GM21526 (cell line): ENCODE data around the gene IFI27.

ENCODE experiments used
- ATAC-seq: cut with Tn5 transposase; IDR thresholded peaks from one replicate; pipeline ENCODE4 v1.9.1; 2021; ENCODE audit warnings: moderate library complexity; ENCODE audit not compliant: unreplicated experiment, low FRiP score

IFI27 gene

DNA sequence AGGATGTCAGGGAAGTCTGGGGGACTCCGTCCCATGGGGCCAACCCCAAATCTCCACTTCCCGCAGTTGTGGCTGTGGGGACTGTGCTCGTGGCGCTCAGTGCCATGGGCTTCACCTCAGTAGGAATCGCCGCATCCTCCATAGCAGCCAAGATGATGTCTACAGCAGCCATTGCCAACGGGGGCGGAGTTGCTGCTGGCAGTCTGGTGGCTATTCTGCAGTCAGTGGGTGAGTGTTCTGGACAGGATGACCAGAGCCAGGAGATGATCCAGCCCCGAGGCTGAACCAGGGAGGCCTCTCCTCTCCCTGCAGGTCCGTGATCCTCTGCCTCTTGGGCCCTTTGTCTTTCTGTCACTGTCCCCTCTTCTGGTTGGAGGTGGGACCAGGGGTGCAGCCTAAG is 8.8 kb upstream of the IFI27 start:
- ATAC-seq, result no peak

DNA sequence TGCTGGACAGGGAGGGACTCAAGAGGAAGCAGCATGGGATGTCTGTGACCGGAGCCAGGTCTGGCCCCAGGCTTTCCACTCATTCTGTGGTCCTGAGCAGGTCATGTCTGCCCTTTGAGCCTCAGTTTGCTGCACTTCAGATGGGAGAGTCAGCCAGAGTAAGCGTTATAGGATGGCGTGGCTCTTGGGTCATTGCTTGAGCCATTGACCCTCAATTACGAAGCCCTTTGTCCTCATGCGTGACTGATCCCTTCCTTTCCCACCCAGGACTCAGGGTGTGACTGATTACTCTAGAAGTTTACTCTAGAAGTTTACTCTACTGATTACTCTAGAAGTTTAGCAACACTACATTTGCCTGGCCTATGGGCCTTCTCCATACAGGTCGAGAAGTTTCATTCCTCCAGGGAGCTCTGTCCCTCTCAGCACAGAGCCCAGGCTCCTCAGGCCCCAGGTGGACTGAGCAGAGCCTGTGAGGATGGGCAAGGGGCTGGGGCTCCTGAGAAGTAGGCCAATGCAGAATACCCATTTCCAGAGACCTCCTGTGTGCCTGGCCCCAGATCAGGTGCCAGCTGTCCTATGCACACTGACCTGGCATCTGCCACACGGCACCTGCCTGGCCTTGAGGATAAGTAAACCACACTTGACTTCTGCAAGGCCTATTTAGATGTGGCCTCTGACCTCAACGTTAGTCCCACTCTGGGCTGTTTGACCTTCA is 7.6 kb upstream of the IFI27 start:
- no peak for ATAC-seq

GRCh38 chr14:94103554-94104150 is 6.9 kb upstream of the IFI27 start:
- ATAC-seq, result no peak

GRCh38 chr14:94104731-94105130 is 5.8 kb upstream of the IFI27 start:
- no peak for ATAC-seq

DNA sequence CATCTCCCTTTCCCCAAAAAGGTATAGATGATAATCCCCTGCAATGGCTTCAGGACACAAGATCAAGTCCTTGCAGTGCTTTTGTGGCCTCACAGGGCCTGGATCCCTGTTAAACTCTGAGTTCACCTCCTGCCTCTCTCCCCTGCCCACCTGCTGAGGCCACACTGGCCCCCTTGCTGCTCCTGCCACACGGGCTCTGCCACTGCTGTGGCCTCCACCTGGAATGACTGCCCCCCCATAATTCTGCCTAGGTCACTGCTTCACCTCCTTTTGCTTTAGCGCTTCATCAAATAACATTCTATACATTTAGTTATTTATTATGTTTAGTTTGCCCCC is 653 bp upstream of the IFI27 start:
- no peak for ATAC-seq

DNA sequence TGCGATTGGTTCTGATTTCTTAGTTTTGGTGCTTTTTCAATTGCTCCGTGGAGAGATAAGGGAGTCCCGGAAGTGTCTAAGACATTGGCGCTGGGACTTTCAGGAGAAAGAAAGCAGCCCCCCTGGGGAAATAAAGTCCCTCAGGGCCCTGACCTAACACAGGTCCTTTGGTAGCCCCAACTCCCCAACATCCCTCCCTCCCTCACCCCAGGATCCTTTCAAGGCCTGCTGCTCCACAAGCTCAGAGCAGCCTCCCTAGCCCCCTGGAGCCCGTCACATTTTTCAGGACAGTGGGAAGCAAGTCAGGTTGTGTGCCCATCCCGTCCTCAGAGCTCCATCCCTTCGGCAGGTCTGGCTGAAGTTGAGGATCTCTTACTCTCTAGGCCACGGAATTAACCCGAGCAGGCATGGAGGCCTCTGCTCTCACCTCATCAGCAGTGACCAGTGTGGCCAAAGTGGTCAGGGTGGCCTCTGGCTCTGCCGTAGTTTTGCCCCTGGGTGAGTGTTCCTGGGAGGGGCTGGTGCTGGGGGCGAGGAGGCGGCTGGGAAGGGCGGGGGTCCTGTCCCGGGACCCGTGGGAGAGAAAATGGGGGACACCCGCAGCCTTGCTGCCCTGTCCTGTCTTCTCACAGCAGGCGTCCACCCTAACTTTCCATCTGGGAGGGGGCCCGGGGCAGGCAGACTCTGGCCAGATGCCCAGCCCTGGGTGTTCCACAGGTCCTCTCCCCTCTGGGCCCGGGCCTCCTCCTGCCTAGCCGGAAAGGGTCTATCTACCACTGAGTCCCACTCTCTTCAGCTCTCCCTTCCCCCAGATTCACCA is 950 bp downstream of the IFI27 start:
- no peak for ATAC-seq

DNA sequence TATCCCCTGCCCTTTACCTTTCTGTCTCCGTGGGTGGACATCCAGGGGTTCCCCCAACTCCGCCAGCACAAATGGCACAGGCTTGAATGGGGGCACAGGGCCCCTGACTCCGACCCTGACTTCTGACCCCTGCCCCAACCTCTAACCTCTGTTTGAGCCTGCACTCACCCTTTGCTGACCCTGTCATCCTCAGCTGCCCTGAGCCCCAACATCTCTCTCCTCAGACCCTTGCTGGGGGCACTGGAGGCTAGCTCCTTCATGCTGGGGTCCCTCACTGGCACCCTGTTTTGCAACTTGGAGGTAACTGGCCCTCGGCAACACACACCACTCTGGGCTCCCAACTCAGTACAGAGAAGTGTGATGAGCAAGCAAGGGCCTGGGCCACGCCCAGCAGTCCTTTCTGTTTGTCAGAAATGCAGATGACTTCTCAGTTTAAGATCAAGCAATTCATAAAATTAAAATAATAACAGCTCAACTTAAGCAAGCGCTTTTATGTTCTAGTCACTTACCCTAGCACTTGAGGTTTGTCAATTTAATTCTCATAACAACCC is 2.1 kb downstream of the IFI27 start:
- no peak for ATAC-seq

GRCh38 chr14:94113073-94113472 is 2.5 kb downstream of the IFI27 start:
- ATAC-seq, result no peak

GRCh38 chr14:94113490-94113889 is 3.0 kb downstream of the IFI27 start:
- ATAC-seq, result no peak

DNA sequence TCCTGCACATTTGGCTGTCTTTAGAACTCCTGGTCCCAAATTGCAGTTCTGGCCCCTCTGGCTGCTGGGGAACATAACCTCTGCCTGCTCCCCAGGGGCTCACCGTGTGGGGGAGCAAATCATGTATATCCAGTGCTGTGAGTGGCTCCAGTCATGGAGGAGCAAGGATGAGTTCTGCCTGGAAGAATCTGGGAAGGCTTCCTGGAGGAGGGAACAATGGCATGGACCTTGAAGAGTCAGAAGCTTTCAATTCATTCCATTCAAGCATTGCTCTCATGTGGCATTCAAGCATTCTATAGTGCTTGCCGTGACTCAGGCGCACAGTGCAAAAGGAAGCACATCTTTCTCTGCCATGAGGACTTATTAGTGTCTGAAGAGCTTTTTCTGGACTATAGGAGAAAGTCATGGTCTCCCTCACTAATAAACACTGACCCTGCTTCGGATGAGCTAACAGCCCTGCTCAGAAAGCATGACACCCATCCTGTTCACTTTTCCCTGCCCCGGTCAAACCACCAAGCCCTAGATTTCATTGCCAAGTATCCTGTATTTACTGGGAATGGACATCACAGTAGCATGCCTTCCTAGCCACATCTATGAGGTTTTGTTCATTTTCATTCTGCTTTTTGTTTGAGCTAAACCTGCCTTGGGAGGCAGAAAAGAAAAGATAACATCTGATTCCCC is 3.5 kb downstream of the IFI27 start:
- no peak for ATAC-seq

DNA sequence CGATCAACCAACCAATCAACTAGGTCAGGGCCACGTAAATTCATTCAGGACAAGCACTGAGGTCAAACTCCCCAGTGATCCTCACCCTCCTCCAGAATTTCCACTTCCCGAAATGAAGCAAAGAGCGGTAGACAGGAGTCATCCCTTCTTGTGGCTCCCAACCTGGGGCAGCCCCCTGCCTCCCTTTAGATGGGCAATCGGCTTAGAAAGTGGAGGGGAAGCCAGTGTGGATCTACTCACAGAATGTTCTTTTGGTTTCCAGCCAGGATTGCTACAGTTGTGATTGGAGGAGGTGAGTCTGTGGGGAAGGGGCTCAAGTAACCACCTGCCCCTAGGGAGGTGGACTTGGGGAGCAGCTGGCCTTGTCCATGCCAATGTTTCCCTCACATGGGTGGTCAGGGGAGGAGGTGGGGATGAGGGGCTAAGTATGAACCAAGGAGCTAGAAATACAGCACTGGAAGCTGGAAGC is 4.1 kb downstream of the IFI27 start:
- ATAC-seq, result no peak

GRCh38 chr14:94115058-94115591 is 4.6 kb downstream of the IFI27 start:
- no peak for ATAC-seq

DNA sequence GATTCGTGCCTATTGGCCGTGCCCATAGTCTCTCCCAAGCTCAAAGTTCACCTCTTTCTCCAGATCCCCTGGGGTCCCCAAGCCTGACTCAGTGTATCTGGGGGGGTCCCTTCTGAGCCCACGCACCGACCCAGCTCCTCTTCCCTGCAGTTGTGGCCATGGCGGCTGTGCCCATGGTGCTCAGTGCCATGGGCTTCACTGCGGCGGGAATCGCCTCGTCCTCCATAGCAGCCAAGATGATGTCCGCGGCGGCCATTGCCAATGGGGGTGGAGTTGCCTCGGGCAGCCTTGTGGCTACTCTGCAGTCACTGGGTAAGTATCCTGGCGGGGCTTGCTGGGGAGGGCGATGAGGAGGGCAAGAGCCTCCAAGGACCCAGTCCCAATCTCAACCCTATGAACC is 5.1 kb downstream of the IFI27 start:
- ATAC-seq, result no peak

DNA sequence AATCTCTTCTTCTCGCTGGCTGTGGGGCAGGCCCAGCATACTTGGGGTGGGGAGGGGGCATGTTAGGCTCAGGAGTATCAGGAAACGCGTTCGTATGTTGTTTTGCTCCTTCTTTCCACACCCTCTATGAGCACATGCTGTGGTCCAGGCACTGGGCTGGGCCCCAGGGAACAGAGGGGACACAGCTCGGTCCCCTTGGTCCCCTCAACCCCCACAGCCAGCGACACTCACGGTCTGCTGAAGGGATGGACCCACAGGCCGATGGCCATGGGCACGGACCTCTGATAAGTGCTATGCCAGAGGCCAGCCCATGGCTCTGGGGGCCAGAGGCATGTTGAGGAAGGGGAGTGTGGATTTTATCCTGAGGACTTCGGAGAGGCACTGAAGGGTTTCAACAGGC is 6.2 kb downstream of the IFI27 start:
- ATAC-seq, result no peak

GRCh38 chr14:94117856-94118255 is 7.3 kb downstream of the IFI27 start:
- no peak for ATAC-seq

GRCh38 chr14:94119071-94119470 is 8.5 kb downstream of the IFI27 start:
- ATAC-seq, result no peak

- ATAC-seq, result no peak
These were observed 10.3 kb downstream of the IFI27 start for GRCh38 chr14:94120667-94121340.

GRCh38 chr14:94121485-94121884 is 10.9 kb downstream of the IFI27 start:
- ATAC-seq, result no peak

- no peak for ATAC-seq
These were observed 11.9 kb downstream of the IFI27 start for GRCh38 chr14:94122438-94122837.

DNA sequence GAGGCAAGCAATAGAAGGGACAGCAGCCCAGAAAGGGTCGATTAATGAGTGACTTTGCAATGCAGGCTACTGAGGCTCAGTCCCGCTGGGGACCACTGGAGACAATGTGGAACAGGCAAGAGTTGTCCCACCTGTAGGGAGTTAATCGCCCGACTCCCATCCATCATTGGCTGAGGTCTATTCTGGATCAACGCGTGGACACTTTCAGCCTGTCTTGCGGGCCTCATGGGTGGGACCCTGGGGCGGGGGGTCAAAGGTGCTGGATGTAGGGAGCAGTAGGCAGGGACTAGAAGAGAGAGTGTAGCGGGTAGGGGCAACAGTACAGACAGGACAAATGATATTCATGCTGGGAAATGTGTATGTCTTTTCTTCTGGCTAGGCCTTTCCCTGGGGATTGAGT is 12.8 kb downstream of the IFI27 start:
- ATAC-seq, result no peak
